Adrenal gland (tissue), 12 donors: ENCODE results near the gene SYCP1. TPM values are rescaled to one million over a fixed set of nuclear protein-coding genes. Genes with fewer than 3 reads are reported as not detected.

Source experiments
- DNase-seq, 7 donors: peaks; one replicate each; pipeline ENCODE4 v3.0.0-alpha.2; 2019 to 2020
- H3K27ac ChIP-seq, 5 donors: fragments of 200-600 bp; sonication (generic) in 4 of 5; 1 replicate in 3 of 5; 2 replicates in 2 of 5; pipeline versions ENCODE4 v1.5.1 to v1.8.0; 2016 to 2020; ENCODE audit warnings: mild to moderate bottlenecking in 1 of 5
- H3K27me3 ChIP-seq: fragments of 200-600 bp; 2 replicates; pipeline ENCODE4 v1.8.0; 2021
- H3K36me3 ChIP-seq, 2 donors: fragments of 200-600 bp; replicated peaks in 1 of 2; 1 replicate in 1 of 2; 2 replicates in 1 of 2; pipeline versions ENCODE4 v1.5.1 to v1.8.0; 2018 to 2022
- H3K4me1 ChIP-seq, 2 donors: fragments of 200-600 bp; replicated peaks in 1 of 2; 1 replicate in 1 of 2; 2 replicates in 1 of 2; pipeline versions ENCODE4 v1.5.1 to v1.8.0; 2018 to 2021
- H3K4me3 ChIP-seq, 4 donors: fragments of 200-600 bp; sonication (generic) in 3 of 4; one replicate each; pipeline ENCODE4 v1.5.1; 2016 to 2018
- H3K9me3 ChIP-seq, 3 donors: fragments of 200-600 bp; sonication (generic) in 1 of 3; replicated peaks in 1 of 3; 1 replicate in 2 of 3; 2 replicates in 1 of 3; pipeline versions ENCODE4 v1.5.1 to v1.8.0; 2016 to 2021
- POLR2A ChIP-seq, 2 donors: fragments of 450-650 bp; IDR thresholded peaks; one replicate each; pipeline ENCODE4 v1.6.1; 2017; ENCODE audit warnings: antibody characterized with exemption in 2 of 2, mild to moderate bottlenecking in 2 of 2, moderate library complexity in 1 of 2
- WGBS, 4 donors: extraction: QIAGEN DNeasy Blood & Tissue Kit in 2 of 4; methylation state at CpG; one replicate each; pipeline versions ENCODE4 v1.1.5 to v1.1.7; 2013 to 2017; 5-methylcytosine and 5-hydroxymethylcytosine counted together
- intact Hi-C, 2 donors: fragments of 100-400 bp; cut with DNase I; formaldehyde crosslinking; loops; one replicate each; pipeline versions ENCODE4 v1.14.1 to v1.15.0; 2022 to 2023
- polyA plus RNA-seq, 3 donors: library from polyadenylated mRNA; stranded (reverse); fragments of 200-250 nt in 2 of 3; fragments of 350-450 nt in 1 of 3; fragmentation: Illumina TruSeq in 1 of 3; extraction: RNeasy Lipid Tissue Mini Kit (QIAGEN cat#74804) in 1 of 3; gene quantifications; one replicate each; pipeline ENCODE4 v1.2.3, GENCODE V29; 2013 to 2014
- total RNA-seq, 9 donors: library from RNA; depleted of rRNA in 4 of 9; stranded (reverse); fragments of >200 nt in 4 of 9; fragments of 120-200 nt in 1 of 9; fragmentation: NEBNext Ultra II Directional in 1 of 9; extraction: Animal tissue kit (Norgen Biotek cat#: 25700) in 1 of 9; gene quantifications; one replicate each; pipeline versions ENCODE4 v1.1.0 to v1.2.4, GENCODE V29; 2013 to 2023
- TF ChIP-seq, protein P1 (sequence below), 6 experiments: fragments of 450-650 bp in 4 of 6; fragments of 200-600 bp in 2 of 6; sonication (generic) in 1 of 6; IDR thresholded peaks; 1 replicate in 5 of 6; 2 replicates in 1 of 6; pipeline versions ENCODE4 v1.5.1 to v1.8.0; 2016 to 2021; ENCODE audit warnings: antibody characterized with exemption in 6 of 6, mild to moderate bottlenecking in 2 of 6, moderate library complexity in 1 of 6
- donor health status: healthy with polysubstance abuse.
- donor health status: Bipolar disorder and iron deficiency.
- donor health status: DM: yes; HTN: yes; CAD: no.
- donor health status: DM: no; HTN: no; CAD: no.
- donor health status: DM: no; HTN: no; CAD: no.
- donor health status: DM: yes; HTN: yes; CAD: no.

The SYCP1 gene
- total and polyA plus RNA-seq, 12 donors, result 0.07 to 0.22 TPM; not detected in 10

- intact Hi-C loops, result loop anchor here in 1 of 2 donors (10.0 kb wide), 1 partner anchor 607 kb away; no protein-coding TSS in a partner anchor
- Histone ChIP-seq H3K27ac (no peak overlapping the region), H3K9me3 (peaks cover 0 to 6% (median 0%) of the 10 kb centered on the region in 3 donors), H3K4me1 (no peaks in the 10 kb centered on the region), H3K4me3 (no peak overlapping the region), H3K27me3 (peaks cover 5% of the 10 kb centered on the region), H3K36me3 (no peaks in the 10 kb centered on the region)
- DNase-seq, result no peak
- WGBS, 4 donors, result 73 to 86% (median 83%) methylated on average over 1 of the region's 1 CpG
- TF ChIP-seq POLR2A (IDR thresholded peaks at IDR 0.05), result no peak
- TF ChIP-seq, protein P1, sequence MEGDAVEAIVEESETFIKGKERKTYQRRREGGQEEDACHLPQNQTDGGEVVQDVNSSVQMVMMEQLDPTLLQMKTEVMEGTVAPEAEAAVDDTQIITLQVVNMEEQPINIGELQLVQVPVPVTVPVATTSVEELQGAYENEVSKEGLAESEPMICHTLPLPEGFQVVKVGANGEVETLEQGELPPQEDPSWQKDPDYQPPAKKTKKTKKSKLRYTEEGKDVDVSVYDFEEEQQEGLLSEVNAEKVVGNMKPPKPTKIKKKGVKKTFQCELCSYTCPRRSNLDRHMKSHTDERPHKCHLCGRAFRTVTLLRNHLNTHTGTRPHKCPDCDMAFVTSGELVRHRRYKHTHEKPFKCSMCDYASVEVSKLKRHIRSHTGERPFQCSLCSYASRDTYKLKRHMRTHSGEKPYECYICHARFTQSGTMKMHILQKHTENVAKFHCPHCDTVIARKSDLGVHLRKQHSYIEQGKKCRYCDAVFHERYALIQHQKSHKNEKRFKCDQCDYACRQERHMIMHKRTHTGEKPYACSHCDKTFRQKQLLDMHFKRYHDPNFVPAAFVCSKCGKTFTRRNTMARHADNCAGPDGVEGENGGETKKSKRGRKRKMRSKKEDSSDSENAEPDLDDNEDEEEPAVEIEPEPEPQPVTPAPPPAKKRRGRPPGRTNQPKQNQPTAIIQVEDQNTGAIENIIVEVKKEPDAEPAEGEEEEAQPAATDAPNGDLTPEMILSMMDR (IDR thresholded peaks at IDR 0.05), result no peak
Observed at GRCh38 chr1:114988095-114988494, 133.4 kb downstream of the SYCP1 start.

DNA sequence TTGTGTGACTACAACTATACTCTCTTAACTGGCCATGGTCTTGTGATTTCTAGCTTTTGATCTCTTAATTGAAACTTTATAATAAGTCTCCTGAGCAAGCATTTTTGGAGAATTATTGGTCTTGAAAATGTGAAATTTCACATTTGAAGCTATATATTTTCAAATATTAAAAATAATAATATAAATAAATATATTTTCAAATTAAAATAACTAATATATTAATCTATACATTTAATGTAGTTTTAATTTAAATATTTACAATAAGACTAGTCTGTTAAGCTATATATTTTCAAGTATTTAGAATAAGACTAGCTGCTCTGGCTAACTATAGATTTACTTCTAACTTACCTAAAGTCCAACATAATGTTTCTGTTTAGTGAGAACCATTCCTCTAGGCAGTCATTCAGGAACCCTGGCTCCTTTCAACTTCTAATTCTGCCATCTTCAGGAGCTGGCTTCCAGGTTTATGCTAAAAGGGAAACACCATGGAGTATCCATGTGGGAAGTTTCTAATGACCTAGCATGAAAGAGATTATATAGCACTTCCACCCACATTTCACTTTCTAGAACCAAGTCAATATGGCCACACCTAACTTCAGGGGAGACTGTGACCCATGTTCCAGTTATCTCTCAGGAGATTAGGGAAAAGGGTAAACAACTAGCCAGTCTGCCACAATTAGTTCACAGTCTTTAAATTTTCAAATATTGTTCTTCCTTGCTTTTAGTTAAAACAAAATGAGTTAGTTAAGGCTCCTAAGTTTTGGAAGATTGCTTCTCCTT is 143.0 kb downstream of the SYCP1 start:
- H3K27me3 ChIP-seq, result peaks cover 4% of the 10 kb centered on the region
- no peaks in the 10 kb centered on the region for H3K4me1 ChIP-seq
- no peaks in the 10 kb centered on the region for H3K36me3 ChIP-seq
- H3K4me3 ChIP-seq, result no peak overlapping the region
- no peak for DNase-seq
- TF ChIP-seq, protein P1 (IDR thresholded peaks at IDR 0.05), result no peak
- TF ChIP-seq POLR2A (IDR thresholded peaks at IDR 0.05), result no peak
- H3K27ac ChIP-seq, result no peak overlapping the region
- intact Hi-C loops, result no loop called here
- no peaks in the 10 kb centered on the region for H3K9me3 ChIP-seq

GRCh38 chr1:115006191-115006590 is 151.5 kb downstream of the SYCP1 start:
- no peak for DNase-seq
- H3K36me3 ChIP-seq, result no peaks in the 10 kb centered on the region
- peaks cover 4% of the 10 kb centered on the region for H3K27me3 ChIP-seq
- intact Hi-C loops, result no loop called here
- no peak for TF ChIP-seq POLR2A (IDR thresholded peaks at IDR 0.05)
- TF ChIP-seq, protein P1 (IDR thresholded peaks at IDR 0.05), result no peak
- no peaks in the 10 kb centered on the region for H3K4me1 ChIP-seq
- H3K27ac ChIP-seq, result no peak overlapping the region
- no peaks in the 10 kb centered on the region for H3K9me3 ChIP-seq
- H3K4me3 ChIP-seq, result no peak overlapping the region
- 77 to 97% (median 87%) methylated on average over 2 of the region's 2 CpGs for WGBS, 4 donors

- H3K36me3 ChIP-seq, result no peaks in the 10 kb centered on the region
- no peak overlapping the region for H3K4me3 ChIP-seq
- no peak for TF ChIP-seq POLR2A (IDR thresholded peaks at IDR 0.05)
- TF ChIP-seq, protein P1 (IDR thresholded peaks at IDR 0.05), result no peak
- no peak for DNase-seq
- intact Hi-C loops, result no loop called here
- no peaks in the 10 kb centered on the region for H3K4me1 ChIP-seq
- H3K9me3 ChIP-seq, result no peaks in the 10 kb centered on the region
- no peak overlapping the region for H3K27ac ChIP-seq
- WGBS, 4 donors, result 87 to 96% (median 92%) methylated on average over 1 of the region's 1 CpG
- H3K27me3 ChIP-seq, result no peaks in the 10 kb centered on the region
Observed at GRCh38 chr1:115012006-115012405, 157.3 kb downstream of the SYCP1 start.
